Breast epithelium (tissue), 4 donors: ENCODE measurements around the gene LYSMD2. TPM values are rescaled to one million over a fixed set of nuclear protein-coding genes. Genes with fewer than 3 reads are reported as not detected.

Experiments
- DNase-seq, 2 donors: peaks; one replicate each; pipeline ENCODE4 v3.0.0-alpha.2; 2019; ENCODE audit warnings: low spot score in 2 of 2
- H3K27ac ChIP-seq, 2 donors: fragments of 200-600 bp; sonication (generic) in 1 of 2; one replicate each; pipeline ENCODE4 v1.5.1; 2016 to 2019; ENCODE audit warnings: mild to moderate bottlenecking in 1 of 2
- H3K27me3 ChIP-seq, 2 donors: fragments of 200-600 bp; sonication (generic) in 1 of 2; one replicate each; pipeline versions ENCODE4 v1.5.1 to v1.6.0; 2017 to 2019; ENCODE audit warnings: control low read depth in 1 of 2, mild to moderate bottlenecking in 1 of 2
- H3K36me3 ChIP-seq: fragments of 200-600 bp; one replicate; pipeline ENCODE4 v1.5.1; 2019
- H3K4me1 ChIP-seq, 2 donors: fragments of 200-600 bp; sonication (generic); one replicate each; pipeline ENCODE4 v1.5.1; 2016 to 2019; ENCODE audit warnings: control low read depth in 1 of 2
- H3K4me3 ChIP-seq, 3 donors: fragments of 200-600 bp; sonication (generic); 1 replicate in 2 of 3; 2 replicates in 1 of 3; pipeline ENCODE4 v1.5.1; 2016 to 2019; ENCODE audit warnings: mild to moderate bottlenecking in 3 of 3, moderate library complexity in 2 of 3
- H3K9me3 ChIP-seq, 2 donors: fragments of 200-600 bp; sonication (generic) in 1 of 2; one replicate each; pipeline ENCODE4 v1.5.1; 2016 to 2019; ENCODE audit warnings: control low read depth in 1 of 2
- CTCF ChIP-seq, 3 donors: fragments of 450-650 bp; IDR thresholded peaks; one replicate each; pipeline ENCODE4 v1.5.1; 2016 to 2017; ENCODE audit warnings: antibody characterized with exemption in 3 of 3, mild to moderate bottlenecking in 3 of 3, moderate library complexity in 3 of 3
- POLR2A ChIP-seq: fragments of 450-650 bp; IDR thresholded peaks from one replicate; pipeline ENCODE4 v1.6.1; 2016; ENCODE audit warnings: antibody characterized with exemption, mild to moderate bottlenecking, moderate library complexity
- POLR2AphosphoS5 ChIP-seq, 3 donors: sonication (generic); formaldehyde crosslinking; IDR thresholded peaks; one replicate each; pipeline ENCODE4 v1.6.1; 2017; ENCODE audit warnings: antibody characterized with exemption in 3 of 3
- intact Hi-C: fragments of 100-400 bp; cut with DNase I; formaldehyde crosslinking; loops from one replicate; pipeline ENCODE4 v1.15.1; 2023; ENCODE audit warnings: low total_unique reads
- total RNA-seq, 3 donors: library from RNA; depleted of rRNA; stranded (reverse); fragments of >200 nt; gene quantifications; one replicate each; pipeline ENCODE4 v1.1.0, GENCODE V29; 2016

LYSMD2 gene
- total RNA-seq, 3 donors from 2014 or later = 5.0 to 18.7 (median 15.8) TPM

DNA sequence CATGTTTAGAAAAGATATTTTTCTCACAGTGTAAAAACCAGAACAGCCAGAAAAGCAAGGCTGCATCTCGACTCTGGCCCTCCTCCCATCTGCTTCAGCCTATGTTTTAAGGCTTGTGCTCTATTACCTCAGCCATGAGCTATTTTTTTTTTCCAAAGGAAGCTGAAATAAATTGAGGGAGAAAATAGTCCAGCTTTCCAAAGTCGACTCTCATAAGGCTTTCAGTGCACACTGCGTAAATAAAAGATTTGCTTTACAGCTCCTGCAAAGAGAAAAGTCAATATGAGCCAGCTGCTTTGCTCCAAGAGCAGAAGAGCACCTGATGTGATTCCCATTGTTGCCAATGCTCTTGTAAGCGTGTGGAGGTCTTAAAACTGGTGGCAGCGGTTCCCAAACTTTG, 29.4 kb downstream of the LYSMD2 start:
- H3K36me3 ChIP-seq = no peaks in the 10 kb centered on the region
- TF ChIP-seq CTCF (IDR thresholded peaks at IDR 0.05) (no peak), POLR2A (no peak), POLR2AphosphoS5 (IDR thresholded peaks at IDR 0.05) (no peak)
- no peak overlapping the region for H3K27ac ChIP-seq
- H3K4me3 ChIP-seq = no peak overlapping the region
- no peaks in the 10 kb centered on the region for H3K27me3 ChIP-seq
- no peak for DNase-seq
- intact Hi-C loops = no loop called here
- no peaks in the 10 kb centered on the region for H3K9me3 ChIP-seq
- no peaks in the 10 kb centered on the region for H3K4me1 ChIP-seq

- intact Hi-C loops = no loop called here
- no peaks in the 10 kb centered on the region for H3K9me3 ChIP-seq
- DNase-seq = no peak
These were observed 30.4 kb downstream of the LYSMD2 start for GRCh38 chr15:51706926-51707608.

GRCh38 chr15:51706291-51706690, 31.2 kb downstream of the LYSMD2 start:
- H3K4me1 ChIP-seq = no peaks in the 10 kb centered on the region
- H3K9me3 ChIP-seq = no peaks in the 10 kb centered on the region
- no peaks in the 10 kb centered on the region for H3K36me3 ChIP-seq
- no peaks in the 10 kb centered on the region for H3K27me3 ChIP-seq
- TF ChIP-seq POLR2AphosphoS5 (IDR thresholded peaks at IDR 0.05) = no peak
- TF ChIP-seq CTCF (IDR thresholded peaks at IDR 0.05) = no peak
- no peak for TF ChIP-seq POLR2A
- no peak overlapping the region for H3K4me3 ChIP-seq
- intact Hi-C loops = no loop called here
- no peak overlapping the region for H3K27ac ChIP-seq
- no peak for DNase-seq

More at GRCh38 chr15:51706926-51707608, 30.4 kb downstream of the LYSMD2 start:
- peak overlapping the region in 1 of 2 donors; percentile 7 for H3K27ac ChIP-seq
- TF ChIP-seq POLR2AphosphoS5 (IDR thresholded peaks at IDR 0.05) (no peak), CTCF (IDR thresholded peaks at IDR 0.05) (no peak), POLR2A (no peak)
- H3K4me1 ChIP-seq = no peaks in the 10 kb centered on the region
- no peaks in the 10 kb centered on the region for H3K27me3 ChIP-seq
- H3K4me3 ChIP-seq = no peak overlapping the region
- H3K36me3 ChIP-seq = no peaks in the 10 kb centered on the region

DNA sequence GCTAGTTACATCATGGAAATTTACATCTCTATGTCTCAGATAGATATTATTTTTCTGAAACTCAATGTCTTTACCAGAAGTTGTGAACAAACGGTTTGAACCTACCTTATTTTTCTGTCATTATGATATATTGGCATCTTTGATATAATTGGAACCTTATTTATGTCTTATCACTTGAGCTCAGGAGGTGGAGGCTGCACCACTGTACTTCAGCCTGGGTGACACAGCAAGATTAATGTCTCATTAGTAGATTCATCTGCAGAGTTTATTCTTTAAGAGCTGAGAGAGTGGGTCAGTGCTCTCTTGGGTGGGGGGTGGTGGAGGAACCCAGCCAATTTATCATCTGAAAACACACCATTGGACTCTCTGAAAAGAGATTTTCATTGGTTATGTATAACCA, 34.7 kb downstream of the LYSMD2 start:
- H3K4me1 ChIP-seq = no peaks in the 10 kb centered on the region
- H3K9me3 ChIP-seq = no peaks in the 10 kb centered on the region
- TF ChIP-seq POLR2AphosphoS5 (IDR thresholded peaks at IDR 0.05) = no peak
- TF ChIP-seq CTCF (IDR thresholded peaks at IDR 0.05) = no peak
- TF ChIP-seq POLR2A = no peak
- no peak for DNase-seq
- H3K36me3 ChIP-seq = no peaks in the 10 kb centered on the region
- peaks cover 0 to 4% of the 10 kb centered on the region in 2 donors for H3K27me3 ChIP-seq
- H3K27ac ChIP-seq = no peak overlapping the region
- H3K4me3 ChIP-seq = no peak overlapping the region
- intact Hi-C loops = no loop called here

GRCh38 chr15:51699373-51699772, 38.1 kb downstream of the LYSMD2 start:
- Histone ChIP-seq H3K27ac (no peak overlapping the region), H3K27me3 (peaks cover 0 to 4% of the 10 kb centered on the region in 2 donors), H3K9me3 (no peaks in the 10 kb centered on the region), H3K4me1 (no peaks in the 10 kb centered on the region), H3K4me3 (no peak overlapping the region), H3K36me3 (no peaks in the 10 kb centered on the region)
- TF ChIP-seq CTCF (IDR thresholded peaks at IDR 0.05) (no peak), POLR2AphosphoS5 (IDR thresholded peaks at IDR 0.05) (no peak), POLR2A (no peak)
- intact Hi-C loops = no loop called here
- DNase-seq = no peak
